ENCODE measurements around the gene FANCC. TPM values are rescaled to one million over a fixed set of nuclear protein-coding genes. Genes with fewer than 3 reads are reported as not detected.

FANCC gene
- total RNA-seq, 2 experiments from 2014 or later: 5.7 to 6.3 TPM

- ATAC-seq (ENCODE audit: poor library complexity) (no peak), DNase-seq (no peak)
- Histone ChIP-seq H3K27me3 (ENCODE audit: control insufficient read depth in 1 of 2, insufficient read depth in 2 of 2, low read length in 2 of 2) (no peaks in the 10 kb centered on the region), H3K36me3 (ENCODE audit: insufficient read depth, low read length) (no peaks in the 10 kb centered on the region), H3K4me3 (ENCODE audit: low read length) (no peak overlapping the region), H3K4me1 (ENCODE audit: insufficient read depth, low read length) (no peaks in the 10 kb centered on the region), H3K27ac (ENCODE audit: low read depth in 1 of 2, low read length in 2 of 2) (no peak overlapping the region), H3K9me3 (ENCODE audit: control insufficient read depth in 1 of 2, insufficient read depth in 1 of 2, low read length in 2 of 2) (no peaks in the 10 kb centered on the region)
- ChIA-PET CTCF (no interaction called here), POLR2A (no interaction called here)
- Mint-ChIP-seq H3K9me3 (no peaks in the 10 kb centered on the region), H3K27me3 (no peaks in the 10 kb centered on the region), H3K4me3 (no peak overlapping the region), H3K4me1 (ENCODE audit: low read depth) (no peaks in the 10 kb centered on the region), H3K36me3 (ENCODE audit: low read depth) (peaks cover 12% of the 10 kb centered on the region), H3K27ac (no peak overlapping the region)
- no peak for TF ChIP-seq CTCF (IDR thresholded peaks at IDR 0.05)
- intact Hi-C loops (cut with DNase I, micrococcal nuclease): no loop called here
Measured at GRCh38 chr9:95239071-95239470, 78.4 kb downstream of the FANCC start.

DNA sequence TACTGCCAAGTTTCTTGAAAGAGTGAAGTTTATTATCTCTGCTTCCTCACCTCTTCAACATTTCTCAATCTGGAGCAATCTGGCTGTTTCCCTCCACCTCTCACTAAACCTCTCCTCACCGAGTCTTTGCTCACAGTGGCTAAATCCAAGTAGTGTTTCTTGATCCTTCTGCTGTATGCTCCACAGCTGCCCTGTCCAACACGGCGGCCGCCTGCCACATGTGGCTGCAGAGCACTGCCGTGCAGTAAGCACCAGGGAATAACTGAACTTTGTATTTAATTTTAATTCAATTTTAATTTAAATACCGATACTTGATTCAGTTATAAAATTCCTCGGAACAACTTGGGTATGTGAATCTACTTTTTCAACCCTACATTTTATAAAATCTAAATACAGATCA is 80.2 kb downstream of the FANCC start:
- Histone ChIP-seq H3K4me3 (ENCODE audit: low read length) (no peak overlapping the region), H3K27ac (ENCODE audit: low read depth in 1 of 2, low read length in 2 of 2) (no peak overlapping the region), H3K4me1 (ENCODE audit: insufficient read depth, low read length) (no peaks in the 10 kb centered on the region), H3K9me3 (ENCODE audit: control insufficient read depth in 1 of 2, insufficient read depth in 1 of 2, low read length in 2 of 2) (no peaks in the 10 kb centered on the region), H3K36me3 (ENCODE audit: insufficient read depth, low read length) (no peaks in the 10 kb centered on the region), H3K27me3 (ENCODE audit: control insufficient read depth in 1 of 2, insufficient read depth in 2 of 2, low read length in 2 of 2) (no peaks in the 10 kb centered on the region)
- Mint-ChIP-seq H3K4me3 (no peak overlapping the region), H3K27me3 (no peaks in the 10 kb centered on the region), H3K27ac (no peak overlapping the region), H3K36me3 (ENCODE audit: low read depth) (peaks cover 22% of the 10 kb centered on the region), H3K9me3 (no peaks in the 10 kb centered on the region), H3K4me1 (ENCODE audit: low read depth) (no peaks in the 10 kb centered on the region)
- DNase-seq (no peak), ATAC-seq (ENCODE audit: poor library complexity) (no peak)
- intact Hi-C loops (cut with DNase I, micrococcal nuclease): no loop called here
- ChIA-PET POLR2A (no interaction called here), CTCF (no interaction called here)
- no peak for TF ChIP-seq CTCF (IDR thresholded peaks at IDR 0.05)

GRCh38 chr9:95230046-95230445 is 87.5 kb downstream of the FANCC start:
- H3K4me1 ChIP-seq (ENCODE audit: insufficient read depth, low read length): no peaks in the 10 kb centered on the region
- POLR2A ChIA-PET: no interaction called here
- no peak overlapping the region for H3K27ac ChIP-seq (ENCODE audit: low read depth in 1 of 2, low read length in 2 of 2)
- H3K27me3 ChIP-seq (ENCODE audit: control insufficient read depth in 1 of 2, insufficient read depth in 2 of 2, low read length in 2 of 2): no peaks in the 10 kb centered on the region
- intact Hi-C loops (cut with DNase I, micrococcal nuclease): no loop called here
- ATAC-seq (ENCODE audit: poor library complexity) (no peak), DNase-seq (no peak)
- CTCF ChIA-PET: no interaction called here
- no peak overlapping the region for H3K27ac Mint-ChIP-seq
- H3K9me3 Mint-ChIP-seq: no peaks in the 10 kb centered on the region
- no peak overlapping the region for H3K4me3 ChIP-seq (ENCODE audit: low read length)
- no peaks in the 10 kb centered on the region for H3K27me3 Mint-ChIP-seq
- H3K36me3 ChIP-seq (ENCODE audit: insufficient read depth, low read length): no peaks in the 10 kb centered on the region
- peaks cover 26% of the 10 kb centered on the region for H3K36me3 Mint-ChIP-seq (ENCODE audit: low read depth)
- no peak for TF ChIP-seq CTCF (IDR thresholded peaks at IDR 0.05)
- H3K4me3 Mint-ChIP-seq: no peak overlapping the region
- H3K9me3 ChIP-seq (ENCODE audit: control insufficient read depth in 1 of 2, insufficient read depth in 1 of 2, low read length in 2 of 2): no peaks in the 10 kb centered on the region
- no peaks in the 10 kb centered on the region for H3K4me1 Mint-ChIP-seq (ENCODE audit: low read depth)
